Psoas muscle (tissue), 8 donors: ENCODE data around the gene ERAS. TPM values are rescaled to one million over a fixed set of nuclear protein-coding genes. Genes with fewer than 3 reads are reported as not detected.
"Not testable (repeated sequence)": the region's sequence is repeated elsewhere in the genome, so short reads cannot be mapped to it uniquely, and the experiment has no call there.

Experiments
- ATAC-seq, 4 donors: fragments of 200-7000 bp; cut with Tn5 transposase; one replicate each; pipeline ENCODE4 v1.9.1; 2020; ENCODE audit warnings: moderate library complexity in 3 of 4, mild to moderate bottlenecking in 2 of 4
- DNase-seq, 2 donors: peaks; one replicate each; pipeline ENCODE4 v3.0.0-alpha.2; 2020
- H3K27ac ChIP-seq: fragments of 200-600 bp; one replicate; pipeline ENCODE4 v1.8.0; 2022
- H3K27me3 ChIP-seq, 3 donors: fragments of 200-600 bp in 1 of 3; one replicate each; pipeline versions ENCODE4 v1.6.1 to v1.8.0; 2013 to 2022; ENCODE audit warnings: low read length in 2 of 3, mild to moderate bottlenecking in 2 of 3, moderate library complexity in 1 of 3; ENCODE audit not compliant: insufficient read depth in 3 of 3
- H3K36me3 ChIP-seq, 2 donors: fragments of 200-600 bp in 1 of 2; one replicate each; pipeline versions ENCODE4 v1.6.1 to v1.8.0; 2013 to 2022; ENCODE audit warnings: low read depth in 1 of 2, mild to moderate bottlenecking in 1 of 2, moderate library complexity in 1 of 2; ENCODE audit not compliant: insufficient read depth in 1 of 2
- H3K4me1 ChIP-seq: fragments of 200-600 bp; one replicate; pipeline ENCODE4 v1.8.0; 2022
- H3K4me3 ChIP-seq: fragments of 200-600 bp; one replicate; pipeline ENCODE4 v1.8.0; 2022; ENCODE audit warnings: mild to moderate bottlenecking
- H3K9me3 ChIP-seq: fragments of 200-600 bp; one replicate; pipeline ENCODE4 v1.8.0; 2022
- CTCF ChIP-seq: fragments of 200-600 bp; IDR thresholded peaks from one replicate; pipeline ENCODE4 v1.8.0; 2022; ENCODE audit warnings: antibody characterized with exemption
- WGBS, 3 donors: extraction: QIAGEN DNeasy Blood & Tissue Kit; methylation state at CpG; one replicate each; pipeline versions ENCODE4 v1.1.6 to v1.1.7; 2013; 5-methylcytosine and 5-hydroxymethylcytosine counted together
- intact Hi-C, 2 donors: fragments of 100-400 bp; cut with DNase I; formaldehyde crosslinking; loops; one replicate each; pipeline versions ENCODE4 v1.11.0 to v1.14.2; 2022
- polyA plus RNA-seq, 3 donors: library from polyadenylated mRNA; stranded (reverse); fragments of 200-250 nt; gene quantifications; one replicate each; pipeline ENCODE4 v1.2.3, GENCODE V29; 2013
- total RNA-seq, 4 donors: library from RNA; stranded (reverse); fragmentation: NEBNext Ultra II Directional in 2 of 4; extraction: Animal tissue kit (Norgen Biotek cat#: 25700) in 2 of 4; gene quantifications; one replicate each; pipeline versions ENCODE4 v1.2.1 to v1.2.4, GENCODE V29; 2021 to 2023
- donor health status: healthy with polysubstance abuse.
- donor health status: DM: no; HTN: no; CAD: no; lungs with moderate emphysema.
- donor health status: Bipolar disorder and iron deficiency.
- donor health status: healthy.
- donor health status: DM: yes; HTN: yes; CAD: no.
- donor health status: DM: no; HTN: no; CAD: no.
- donor health status: DM: no; HTN: no; CAD: no.
- donor health status: DM: yes; HTN: yes; CAD: no.

Gene ERAS
- total and polyA plus RNA-seq, 7 donors, result not detected

- Histone ChIP-seq H3K9me3 (no peaks in the 10 kb centered on the region), H3K27ac (no peak overlapping the region), H3K4me1 (no peaks in the 10 kb centered on the region), H3K4me3 (no peak overlapping the region), H3K27me3 (peaks cover 0 to 28% (median 0%) of the 10 kb centered on the region in 3 donors), H3K36me3 (no peaks in the 10 kb centered on the region)
- no peak for TF ChIP-seq CTCF
- ATAC-seq (no peak), DNase-seq (no peak)
- intact Hi-C loops, result no loop called here
- 80 to 83% (median 82%) methylated on average over 7 to 10 of the region's 10 CpGs for WGBS, 3 donors
Observed at GRCh38 chrX:48839686-48840085, 13.4 kb downstream of the ERAS start.

GRCh38 chrX:48848847-48849246 lies 22.5 kb downstream of the ERAS start:
- TF ChIP-seq CTCF, result no peak
- intact Hi-C loops, result no loop called here
- Histone ChIP-seq H3K4me1 (no peaks in the 10 kb centered on the region), H3K36me3 (no peaks in the 10 kb centered on the region), H3K9me3 (no peaks in the 10 kb centered on the region), H3K4me3 (no peak overlapping the region), H3K27ac (no peak overlapping the region), H3K27me3 (peaks cover 0 to 18% (median 0%) of the 10 kb centered on the region in 3 donors)
- no peak for DNase-seq
- 23 to 61% (median 57%) methylated on average over 1 of the region's 1 CpG for WGBS, 3 donors
- no peak for ATAC-seq

GRCh38 chrX:48852857-48853256 lies 26.5 kb downstream of the ERAS start:
- Histone ChIP-seq H3K9me3 (no peaks in the 10 kb centered on the region), H3K27ac (no peak overlapping the region), H3K27me3 (peaks cover 0 to 18% (median 0%) of the 10 kb centered on the region in 3 donors), H3K4me1 (no peaks in the 10 kb centered on the region), H3K36me3 (no peaks in the 10 kb centered on the region), H3K4me3 (no peak overlapping the region)
- no peak for TF ChIP-seq CTCF
- no peak for ATAC-seq
- intact Hi-C loops, result no loop called here
- 68 to 78% (median 72%) methylated on average over 5 to 7 of the region's 7 CpGs for WGBS, 3 donors
- no peak for DNase-seq

- peaks cover 0 to 18% (median 0%) of the 10 kb centered on the region in 3 donors for H3K27me3 ChIP-seq
- DNase-seq, ATAC-seq, H3K4me1 ChIP-seq, H3K4me3 ChIP-seq, H3K27ac ChIP-seq, intact Hi-C loops, H3K9me3 ChIP-seq, H3K36me3 ChIP-seq: not testable (repeated sequence)
Observed at GRCh38 chrX:48853494-48853893, 27.2 kb downstream of the ERAS start.

- H3K27ac ChIP-seq, H3K4me3 ChIP-seq, H3K4me1 ChIP-seq, ATAC-seq, H3K9me3 ChIP-seq, DNase-seq, intact Hi-C loops, H3K36me3 ChIP-seq: not testable (repeated sequence)
- 83 to 90% (median 89%) methylated on average over 12 of the region's 12 CpGs for WGBS, 3 donors
- peaks cover 0 to 15% (median 0%) of the 10 kb centered on the region in 3 donors for H3K27me3 ChIP-seq
Observed at GRCh38 chrX:48854121-48854804, 27.9 kb downstream of the ERAS start.

GRCh38 chrX:48854898-48855297 lies 28.6 kb downstream of the ERAS start:
- intact Hi-C loops, result no loop called here
- ATAC-seq (no peak), DNase-seq (no peak)
- Histone ChIP-seq H3K27me3 (peaks cover 0 to 9% (median 0%) of the 10 kb centered on the region in 3 donors), H3K36me3 (no peaks in the 10 kb centered on the region), H3K9me3 (no peaks in the 10 kb centered on the region), H3K27ac (no peak overlapping the region), H3K4me3 (no peak overlapping the region), H3K4me1 (no peaks in the 10 kb centered on the region)
- TF ChIP-seq CTCF, result no peak
- WGBS, 3 donors, result 41 to 56% (median 50%) methylated on average over 5 of the region's 5 CpGs
